ENCODE data around the gene WHRN. TPM values are rescaled to one million over a fixed set of nuclear protein-coding genes. Genes with fewer than 3 reads are reported as not detected.

WHRN gene
- total and polyA plus RNA-seq, 9 of the 15 experiments (the other 6 are each of a cell fraction or from before 2014, with no cell fraction given), result 0.31 to 14.1 (median 3.0) TPM

DNA sequence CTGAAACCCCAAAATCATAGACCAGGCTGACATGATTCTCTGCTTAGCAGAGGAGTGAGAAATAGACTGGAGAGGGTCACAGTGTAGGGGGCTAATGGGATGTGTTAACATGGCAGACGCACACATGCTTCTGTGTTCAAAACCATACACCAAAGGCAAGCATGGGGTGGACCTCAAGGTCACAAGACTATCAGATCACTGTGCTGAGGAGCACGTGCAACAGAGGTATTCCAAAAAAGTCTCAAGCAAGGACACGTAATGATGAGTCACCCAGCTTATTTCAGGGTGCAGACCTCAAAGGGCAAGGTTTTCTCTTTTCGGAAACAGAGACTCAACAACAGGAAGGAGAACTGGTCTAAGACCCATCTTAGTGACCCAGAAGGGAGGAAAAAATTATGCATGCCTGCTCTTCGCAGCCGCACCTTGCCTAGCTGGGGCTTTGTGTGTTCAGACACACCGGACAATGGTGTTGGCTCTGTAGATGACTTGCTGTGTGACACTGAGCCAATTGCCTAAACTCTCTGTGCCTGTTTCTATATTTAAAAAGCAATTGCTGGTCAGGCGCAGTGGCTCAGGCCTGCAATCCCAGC is 20.3 kb downstream of the WHRN start (continued):
- TF ChIP-seq, protein P1, sequence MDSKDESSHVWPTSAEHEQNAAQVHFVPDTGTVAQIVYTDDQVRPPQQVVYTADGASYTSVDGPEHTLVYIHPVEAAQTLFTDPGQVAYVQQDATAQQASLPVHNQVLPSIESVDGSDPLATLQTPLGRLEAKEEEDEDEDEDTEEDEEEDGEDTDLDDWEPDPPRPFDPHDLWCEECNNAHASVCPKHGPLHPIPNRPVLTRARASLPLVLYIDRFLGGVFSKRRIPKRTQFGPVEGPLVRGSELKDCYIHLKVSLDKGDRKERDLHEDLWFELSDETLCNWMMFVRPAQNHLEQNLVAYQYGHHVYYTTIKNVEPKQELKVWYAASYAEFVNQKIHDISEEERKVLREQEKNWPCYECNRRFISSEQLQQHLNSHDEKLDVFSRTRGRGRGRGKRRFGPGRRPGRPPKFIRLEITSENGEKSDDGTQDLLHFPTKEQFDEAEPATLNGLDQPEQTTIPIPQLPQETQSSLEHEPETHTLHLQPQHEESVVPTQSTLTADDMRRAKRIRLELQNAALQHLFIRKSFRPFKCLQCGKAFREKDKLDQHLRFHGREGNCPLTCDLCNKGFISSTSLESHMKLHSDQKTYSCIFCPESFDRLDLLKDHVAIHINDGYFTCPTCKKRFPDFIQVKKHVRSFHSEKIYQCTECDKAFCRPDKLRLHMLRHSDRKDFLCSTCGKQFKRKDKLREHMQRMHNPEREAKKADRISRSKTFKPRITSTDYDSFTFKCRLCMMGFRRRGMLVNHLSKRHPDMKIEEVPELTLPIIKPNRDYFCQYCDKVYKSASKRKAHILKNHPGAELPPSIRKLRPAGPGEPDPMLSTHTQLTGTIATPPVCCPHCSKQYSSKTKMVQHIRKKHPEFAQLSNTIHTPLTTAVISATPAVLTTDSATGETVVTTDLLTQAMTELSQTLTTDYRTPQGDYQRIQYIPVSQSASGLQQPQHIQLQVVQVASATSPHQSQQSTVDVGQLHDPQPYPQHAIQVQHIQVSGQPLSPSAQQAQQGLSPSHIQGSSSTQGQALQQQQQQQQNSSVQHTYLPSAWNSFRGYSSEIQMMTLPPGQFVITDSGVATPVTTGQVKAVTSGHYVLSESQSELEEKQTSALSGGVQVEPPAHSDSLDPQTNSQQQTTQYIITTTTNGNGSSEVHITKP (IDR thresholded peaks at IDR 0.05; ENCODE audit: partially characterized antibody), result no peak
- TF ChIP-seq IFI16 (CRISPR knock-in tag; IDR thresholded peaks at IDR 0.05) (no peak), ZNF436 (CRISPR knock-in tag; IDR thresholded peaks at IDR 0.05) (no peak), C11orf30 (IDR thresholded peaks at IDR 0.05; ENCODE audit: low read depth) (peak; percentile 76), EWSR1 (IDR thresholded peaks at IDR 0.05; ENCODE audit: borderline replicate concordance, low read depth, partially characterized antibody) (no peak), KHSRP (IDR thresholded peaks at IDR 0.05) (no peak), POLR3G (IDR thresholded peaks at IDR 0.05; ENCODE audit: extremely low read depth, insufficient read length, insufficient replicate concordance) (no peak), NCOA1 (IDR thresholded peaks at IDR 0.05; ENCODE audit: low read depth) (no peak), TARDBP (IDR thresholded peaks at IDR 0.05) (no peak), TFAM (CRISPR knock-in tag; conservative IDR thresholded peaks at IDR 0.05) (no peak), PTRF (tag; IDR thresholded peaks at IDR 0.05) (no peak), ZNF695 (CRISPR knock-in tag; IDR thresholded peaks at IDR 0.05) (no peak), ZNF232 (CRISPR knock-in tag; IDR thresholded peaks at IDR 0.05) (no peak)
- TF ChIP-seq, protein P2, sequence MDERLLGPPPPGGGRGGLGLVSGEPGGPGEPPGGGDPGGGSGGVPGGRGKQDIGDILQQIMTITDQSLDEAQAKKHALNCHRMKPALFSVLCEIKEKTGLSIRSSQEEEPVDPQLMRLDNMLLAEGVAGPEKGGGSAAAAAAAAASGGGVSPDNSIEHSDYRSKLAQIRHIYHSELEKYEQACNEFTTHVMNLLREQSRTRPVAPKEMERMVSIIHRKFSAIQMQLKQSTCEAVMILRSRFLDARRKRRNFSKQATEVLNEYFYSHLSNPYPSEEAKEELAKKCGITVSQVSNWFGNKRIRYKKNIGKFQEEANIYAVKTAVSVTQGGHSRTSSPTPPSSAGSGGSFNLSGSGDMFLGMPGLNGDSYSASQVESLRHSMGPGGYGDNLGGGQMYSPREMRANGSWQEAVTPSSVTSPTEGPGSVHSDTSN (CRISPR knock-in tag; IDR thresholded peaks at IDR 0.05; ENCODE audit: low read depth), result no peak
- TF ChIP-seq, protein P2 (tag; conservative IDR thresholded peaks at IDR 0.05; ENCODE audit: low read depth), result no peak
- TF ChIP-seq, protein P3, sequence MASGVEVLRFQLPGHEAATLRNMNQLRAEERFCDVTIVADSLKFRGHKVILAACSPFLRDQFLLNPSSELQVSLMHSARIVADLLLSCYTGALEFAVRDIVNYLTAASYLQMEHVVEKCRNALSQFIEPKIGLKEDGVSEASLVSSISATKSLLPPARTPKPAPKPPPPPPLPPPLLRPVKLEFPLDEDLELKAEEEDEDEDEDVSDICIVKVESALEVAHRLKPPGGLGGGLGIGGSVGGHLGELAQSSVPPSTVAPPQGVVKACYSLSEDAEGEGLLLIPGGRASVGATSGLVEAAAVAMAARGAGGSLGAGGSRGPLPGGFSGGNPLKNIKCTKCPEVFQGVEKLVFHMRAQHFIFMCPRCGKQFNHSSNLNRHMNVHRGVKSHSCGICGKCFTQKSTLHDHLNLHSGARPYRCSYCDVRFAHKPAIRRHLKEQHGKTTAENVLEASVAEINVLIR (CRISPR knock-in tag; IDR thresholded peaks at IDR 0.05), result no peak
- TF ChIP-seq, protein P4, sequence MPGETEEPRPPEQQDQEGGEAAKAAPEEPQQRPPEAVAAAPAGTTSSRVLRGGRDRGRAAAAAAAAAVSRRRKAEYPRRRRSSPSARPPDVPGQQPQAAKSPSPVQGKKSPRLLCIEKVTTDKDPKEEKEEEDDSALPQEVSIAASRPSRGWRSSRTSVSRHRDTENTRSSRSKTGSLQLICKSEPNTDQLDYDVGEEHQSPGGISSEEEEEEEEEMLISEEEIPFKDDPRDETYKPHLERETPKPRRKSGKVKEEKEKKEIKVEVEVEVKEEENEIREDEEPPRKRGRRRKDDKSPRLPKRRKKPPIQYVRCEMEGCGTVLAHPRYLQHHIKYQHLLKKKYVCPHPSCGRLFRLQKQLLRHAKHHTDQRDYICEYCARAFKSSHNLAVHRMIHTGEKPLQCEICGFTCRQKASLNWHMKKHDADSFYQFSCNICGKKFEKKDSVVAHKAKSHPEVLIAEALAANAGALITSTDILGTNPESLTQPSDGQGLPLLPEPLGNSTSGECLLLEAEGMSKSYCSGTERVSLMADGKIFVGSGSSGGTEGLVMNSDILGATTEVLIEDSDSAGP (CRISPR knock-in tag; IDR thresholded peaks at IDR 0.05), result no peak

Measured in K562 (cell line).